Right atrium auricular region (tissue), 2 donors: ENCODE data around the gene DLX6. TPM values are rescaled to one million over a fixed set of nuclear protein-coding genes. Genes with fewer than 3 reads are reported as not detected.

ENCODE experiments used
- DNase-seq: peaks from one replicate; pipeline ENCODE4 v3.0.0-alpha.2; 2019; ENCODE audit warnings: low spot score
- H3K27ac ChIP-seq, 2 donors: fragments of 200-600 bp; sonication (generic); 1 replicate in 1 of 2; 2 replicates in 1 of 2; pipeline ENCODE4 v1.5.1; 2016 to 2019
- H3K27me3 ChIP-seq, 2 donors: fragments of 200-600 bp; sonication (generic); one replicate each; pipeline versions ENCODE4 v1.5.1 to v1.6.0; 2017 to 2019
- H3K36me3 ChIP-seq: fragments of 200-600 bp; sonication (generic); one replicate; pipeline ENCODE4 v1.5.1; 2016
- H3K4me1 ChIP-seq, 2 donors: fragments of 200-600 bp; sonication (generic); one replicate each; pipeline versions ENCODE4 v1.5.1 to v1.6.0; 2017 to 2019
- H3K4me3 ChIP-seq, 2 donors: fragments of 200-600 bp; sonication (generic); 1 replicate in 1 of 2; 2 replicates in 1 of 2; pipeline ENCODE4 v1.5.1; 2017 to 2019; ENCODE audit warnings: mild to moderate bottlenecking in 1 of 2, moderate library complexity in 1 of 2
- H3K9me3 ChIP-seq, 2 donors: fragments of 200-600 bp; sonication (generic); one replicate each; pipeline ENCODE4 v1.5.1; 2019
- total RNA-seq, 2 donors: library from RNA; depleted of rRNA; stranded (reverse); fragments of >200 nt; gene quantifications; one replicate each; pipeline ENCODE4 v1.1.0, GENCODE V29; 2016
- TF ChIP-seq, protein P1 (sequence below), 2 donors: fragments of 200-600 bp; sonication (generic); IDR thresholded peaks; one replicate each; pipeline ENCODE4 v1.5.1; 2019; ENCODE audit warnings: antibody characterized with exemption in 2 of 2

Gene DLX6
- total RNA-seq, 2 donors from 2014 or later: not detected

DNA sequence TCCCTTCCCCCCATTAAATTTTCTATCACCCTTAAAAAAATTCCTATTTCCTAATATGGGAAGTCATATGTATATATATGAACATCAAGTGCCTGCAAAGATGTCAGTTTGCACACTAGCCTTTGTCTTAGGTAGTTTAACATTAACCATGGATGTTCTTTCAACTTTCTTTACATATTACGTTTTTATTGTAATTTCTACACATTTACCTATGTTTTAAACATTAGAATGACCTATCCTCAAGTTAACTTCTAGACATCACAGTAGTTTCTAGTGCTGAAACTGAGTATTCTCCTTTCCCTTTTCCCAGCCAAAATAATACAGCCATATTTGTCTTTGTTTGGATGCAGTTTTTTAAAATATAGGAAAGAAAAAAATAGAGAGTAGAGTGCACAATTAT lies 5.8 kb downstream of the DLX6 start:
- Histone ChIP-seq H3K4me1 (peaks cover 0 to 11% of the 10 kb centered on the region in 2 donors), H3K36me3 (no peaks in the 10 kb centered on the region), H3K9me3 (no peaks in the 10 kb centered on the region), H3K27me3 (peaks cover 61 to 63% of the 10 kb centered on the region in 2 donors), H3K4me3 (no peak overlapping the region), H3K27ac (no peak overlapping the region)
- TF ChIP-seq, protein P1, sequence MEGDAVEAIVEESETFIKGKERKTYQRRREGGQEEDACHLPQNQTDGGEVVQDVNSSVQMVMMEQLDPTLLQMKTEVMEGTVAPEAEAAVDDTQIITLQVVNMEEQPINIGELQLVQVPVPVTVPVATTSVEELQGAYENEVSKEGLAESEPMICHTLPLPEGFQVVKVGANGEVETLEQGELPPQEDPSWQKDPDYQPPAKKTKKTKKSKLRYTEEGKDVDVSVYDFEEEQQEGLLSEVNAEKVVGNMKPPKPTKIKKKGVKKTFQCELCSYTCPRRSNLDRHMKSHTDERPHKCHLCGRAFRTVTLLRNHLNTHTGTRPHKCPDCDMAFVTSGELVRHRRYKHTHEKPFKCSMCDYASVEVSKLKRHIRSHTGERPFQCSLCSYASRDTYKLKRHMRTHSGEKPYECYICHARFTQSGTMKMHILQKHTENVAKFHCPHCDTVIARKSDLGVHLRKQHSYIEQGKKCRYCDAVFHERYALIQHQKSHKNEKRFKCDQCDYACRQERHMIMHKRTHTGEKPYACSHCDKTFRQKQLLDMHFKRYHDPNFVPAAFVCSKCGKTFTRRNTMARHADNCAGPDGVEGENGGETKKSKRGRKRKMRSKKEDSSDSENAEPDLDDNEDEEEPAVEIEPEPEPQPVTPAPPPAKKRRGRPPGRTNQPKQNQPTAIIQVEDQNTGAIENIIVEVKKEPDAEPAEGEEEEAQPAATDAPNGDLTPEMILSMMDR (IDR thresholded peaks at IDR 0.05): no peak
- DNase-seq: no peak

DNA sequence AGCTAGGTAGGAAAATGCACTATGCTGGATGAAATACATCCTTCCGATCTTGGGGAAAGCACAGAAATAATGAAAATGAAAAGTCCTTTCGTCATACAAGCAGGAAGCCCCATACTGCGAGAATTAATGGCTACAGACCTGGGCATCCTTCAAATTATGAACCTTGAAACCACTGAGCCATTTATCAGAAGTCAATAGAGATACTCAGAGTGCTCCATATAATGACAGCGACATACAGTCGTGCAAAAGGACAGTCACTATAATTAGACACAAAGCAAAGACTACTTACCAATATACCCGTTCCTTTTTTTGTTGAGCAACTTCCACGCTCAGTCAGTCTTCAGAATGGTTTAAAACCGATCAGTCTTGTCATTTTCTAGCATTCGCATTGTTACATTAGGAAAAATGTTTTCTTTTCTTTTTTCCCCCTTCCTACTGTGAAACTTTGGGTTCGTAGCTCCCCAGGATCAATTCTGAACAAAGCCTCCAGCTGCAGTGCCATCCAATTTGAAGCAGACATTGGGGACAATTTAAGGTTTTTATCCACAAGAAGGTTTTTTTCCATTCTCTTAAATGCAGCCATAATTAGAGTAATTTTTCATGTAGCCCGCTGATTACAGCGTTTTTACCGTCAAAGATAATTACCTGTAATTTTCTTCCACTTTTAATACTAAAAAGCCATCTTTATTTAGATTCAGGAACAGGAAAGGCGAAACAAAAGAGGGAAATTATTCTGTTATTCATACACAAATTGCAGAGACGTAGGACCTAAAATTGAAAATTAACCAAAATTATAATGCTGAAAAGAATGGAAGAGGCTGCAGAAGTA lies 6.4 kb downstream of the DLX6 start:
- no peak for DNase-seq
- TF ChIP-seq, protein P1 (IDR thresholded peaks at IDR 0.05): no peak
- Histone ChIP-seq H3K4me1 (peaks cover 0 to 13% of the 10 kb centered on the region in 2 donors), H3K27me3 (peaks cover 59 to 66% of the 10 kb centered on the region in 2 donors), H3K9me3 (no peaks in the 10 kb centered on the region), H3K36me3 (no peaks in the 10 kb centered on the region), H3K27ac (no peak overlapping the region), H3K4me3 (no peak overlapping the region)

DNA sequence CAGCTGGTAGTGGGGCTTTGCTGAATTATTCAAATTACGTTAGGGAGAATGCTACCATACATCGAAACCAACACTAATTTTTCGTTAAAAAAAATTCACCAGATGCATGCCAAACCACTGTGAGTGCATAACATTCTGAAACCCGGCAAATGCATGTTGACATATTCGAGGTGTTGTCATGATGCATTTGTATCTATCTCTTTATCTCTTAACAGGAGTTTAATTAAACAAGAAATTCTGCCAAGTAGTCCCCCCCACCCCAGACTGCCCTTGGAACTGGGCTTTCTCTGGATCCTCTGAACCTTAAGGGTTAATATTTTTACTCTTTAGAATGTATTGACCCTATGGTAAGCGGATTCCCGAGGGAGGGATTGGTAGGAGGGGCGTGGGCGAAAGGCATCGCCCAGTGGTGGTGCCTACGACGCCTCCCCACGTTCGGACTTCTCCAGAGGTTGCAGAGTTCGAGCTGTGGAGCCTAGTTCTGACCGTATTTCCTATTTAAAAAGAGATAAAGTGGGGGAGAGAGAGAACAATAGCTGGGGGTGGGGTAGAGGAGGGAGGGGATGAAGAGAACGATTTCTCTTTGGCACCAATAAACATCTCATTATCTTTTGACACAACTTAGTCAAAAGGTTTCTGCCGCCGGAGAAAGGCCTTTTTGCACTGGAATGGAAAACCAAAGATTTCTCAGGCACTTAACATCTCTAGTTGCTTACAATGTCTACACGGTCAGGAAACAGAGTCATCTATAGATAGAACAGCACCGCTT lies 7.2 kb downstream of the DLX6 start:
- Histone ChIP-seq H3K4me3 (no peak overlapping the region), H3K9me3 (no peaks in the 10 kb centered on the region), H3K36me3 (no peaks in the 10 kb centered on the region), H3K27me3 (peaks cover 59 to 66% of the 10 kb centered on the region in 2 donors), H3K27ac (no peak overlapping the region), H3K4me1 (peaks cover 0 to 9% of the 10 kb centered on the region in 2 donors)
- DNase-seq: no peak
- TF ChIP-seq, protein P1 (IDR thresholded peaks at IDR 0.05): no peak

DNA sequence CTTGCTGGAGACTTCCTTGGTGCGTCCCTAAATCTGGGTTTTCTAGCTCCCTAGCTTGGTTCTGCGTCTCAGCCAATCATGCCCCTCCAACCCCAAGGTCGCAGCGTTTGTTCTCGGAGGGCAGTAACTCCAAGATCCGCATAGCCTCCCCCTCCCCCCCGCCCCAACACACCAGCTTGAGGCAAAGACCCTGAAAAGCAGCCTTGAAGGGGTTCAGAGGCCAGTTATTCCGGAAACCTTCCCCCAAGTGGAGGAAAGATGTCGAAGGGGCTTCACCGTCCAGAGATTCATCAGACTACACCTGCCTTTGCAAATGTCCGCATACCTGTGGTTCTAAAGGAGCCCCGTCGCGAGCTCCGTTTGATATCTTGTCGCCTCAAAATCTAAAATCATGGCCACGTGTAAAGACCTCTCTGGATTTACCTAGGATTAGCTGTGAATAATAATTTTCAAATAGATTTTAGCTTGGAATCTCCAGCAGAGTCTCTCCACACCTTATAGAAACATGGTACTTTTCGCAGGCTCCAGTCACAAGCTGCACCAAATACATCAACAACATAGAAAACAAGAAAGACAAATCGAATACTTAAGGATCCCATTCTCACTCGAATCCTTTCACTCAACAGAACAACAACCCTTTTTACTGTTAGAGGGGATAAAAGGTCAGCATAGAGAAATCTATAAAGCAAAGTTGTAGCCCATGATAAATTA lies 7.9 kb downstream of the DLX6 start:
- H3K36me3 ChIP-seq: no peaks in the 10 kb centered on the region
- peaks cover 0 to 11% of the 10 kb centered on the region in 2 donors for H3K4me1 ChIP-seq
- H3K9me3 ChIP-seq: no peaks in the 10 kb centered on the region
- DNase-seq: no peak
- H3K27ac ChIP-seq: no peak overlapping the region
- peaks cover 55 to 72% of the 10 kb centered on the region in 2 donors for H3K27me3 ChIP-seq
- H3K4me3 ChIP-seq: no peak overlapping the region
- TF ChIP-seq, protein P1 (IDR thresholded peaks at IDR 0.05): no peak

DNA sequence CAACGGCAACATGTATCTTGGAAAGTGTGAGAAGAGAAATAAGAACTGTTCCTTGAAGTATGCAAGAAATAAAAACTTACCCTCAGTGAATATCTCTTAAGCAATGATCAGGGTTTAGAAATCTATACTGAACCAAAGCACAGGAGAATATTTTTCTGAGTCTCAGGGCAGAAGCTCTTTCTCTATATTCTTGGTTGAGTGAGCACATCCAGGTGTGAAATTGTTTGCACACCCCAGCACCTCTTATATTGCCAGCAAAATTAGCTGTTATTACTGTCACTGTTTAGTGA lies 8.4 kb downstream of the DLX6 start:
- Histone ChIP-seq H3K27ac (no peak overlapping the region), H3K4me1 (peaks cover 0 to 14% of the 10 kb centered on the region in 2 donors), H3K27me3 (peaks cover 53 to 75% of the 10 kb centered on the region in 2 donors), H3K36me3 (no peaks in the 10 kb centered on the region), H3K9me3 (no peaks in the 10 kb centered on the region), H3K4me3 (no peak overlapping the region)
- no peak for DNase-seq
- TF ChIP-seq, protein P1 (IDR thresholded peaks at IDR 0.05): no peak
